Ascending aorta (tissue), 2 donors: Measurements from ENCODE around the gene TNS4. TPM values are rescaled to one million over a fixed set of nuclear protein-coding genes. Genes with fewer than 3 reads are reported as not detected.

Experiments
- DNase-seq, 2 donors: peaks; one replicate each; pipeline ENCODE4 v3.0.0-alpha.2; 2019; ENCODE audit warnings: low spot score in 2 of 2
- H3K27ac ChIP-seq, 2 donors: fragments of 200-600 bp; sonication (generic); one replicate each; pipeline ENCODE4 v1.5.1; 2016 to 2017; ENCODE audit warnings: mild to moderate bottlenecking in 1 of 2
- H3K27me3 ChIP-seq: fragments of 200-600 bp; sonication (generic); one replicate; pipeline ENCODE4 v1.5.1; 2017
- H3K36me3 ChIP-seq, 2 donors: fragments of 200-600 bp; sonication (generic); one replicate each; pipeline ENCODE4 v1.5.1; 2016
- H3K4me1 ChIP-seq, 2 donors: fragments of 200-600 bp; sonication (generic); one replicate each; pipeline ENCODE4 v1.5.1; 2016 to 2017; ENCODE audit warnings: mild to moderate bottlenecking in 1 of 2
- H3K4me3 ChIP-seq, 2 donors: fragments of 200-600 bp; sonication (generic); one replicate each; pipeline ENCODE4 v1.5.1; 2016 to 2017; ENCODE audit warnings: mild to moderate bottlenecking in 1 of 2
- H3K9me3 ChIP-seq, 2 donors: fragments of 200-600 bp; sonication (generic); one replicate each; pipeline ENCODE4 v1.5.1; 2016
- CTCF ChIP-seq, 3 experiments: fragments of 200-600 bp in 2 of 3; fragments of 450-650 bp in 1 of 3; sonication (generic) in 2 of 3; IDR thresholded peaks; one replicate each; pipeline ENCODE4 v1.5.1; 2016 to 2019; ENCODE audit warnings: antibody characterized with exemption in 3 of 3, mild to moderate bottlenecking in 1 of 3, moderate library complexity in 1 of 3
- intact Hi-C: fragments of 100-400 bp; cut with DNase I; formaldehyde crosslinking; loops from one replicate; pipeline ENCODE4 v1.15.1; 2023
- total RNA-seq: library from RNA; depleted of rRNA; stranded (reverse); fragments of >200 nt; gene quantifications from one replicate; pipeline ENCODE4 v1.1.0, GENCODE V29; 2016

TNS4 gene
- total RNA-seq, 1 donor from 2014 or later: not detected

- no peaks in the 10 kb centered on the region for H3K36me3 ChIP-seq
- no peaks in the 10 kb centered on the region for H3K4me1 ChIP-seq
- intact Hi-C loops: no loop called here
Measured at GRCh38 chr17:40482722-40483121, 18.7 kb downstream of the TNS4 start.

GRCh38 chr17:40481106-40481505, 20.3 kb downstream of the TNS4 start:
- no peak overlapping the region for H3K27ac ChIP-seq
- intact Hi-C loops: no loop called here
- no peak overlapping the region for H3K4me3 ChIP-seq
- no peaks in the 10 kb centered on the region for H3K27me3 ChIP-seq
- TF ChIP-seq CTCF (IDR thresholded peaks at IDR 0.05): no peak
- no peaks in the 10 kb centered on the region for H3K36me3 ChIP-seq
- no peaks in the 10 kb centered on the region for H3K4me1 ChIP-seq
- no peak for DNase-seq
- H3K9me3 ChIP-seq: no peaks in the 10 kb centered on the region

More at GRCh38 chr17:40482722-40483121, 18.7 kb downstream of the TNS4 start:
- Histone ChIP-seq H3K4me3 (no peak overlapping the region), H3K27me3 (no peaks in the 10 kb centered on the region), H3K27ac (no peak overlapping the region), H3K9me3 (no peaks in the 10 kb centered on the region)
- no peak for TF ChIP-seq CTCF (IDR thresholded peaks at IDR 0.05)
- no peak for DNase-seq

- intact Hi-C loops: no loop called here
- no peak for TF ChIP-seq CTCF (IDR thresholded peaks at IDR 0.05)
- H3K4me1 ChIP-seq: peaks cover 0 to 4% of the 10 kb centered on the region in 2 donors
- DNase-seq: no peak
- no peak overlapping the region for H3K4me3 ChIP-seq
- no peak overlapping the region for H3K27ac ChIP-seq
- H3K27me3 ChIP-seq: no peaks in the 10 kb centered on the region
- H3K36me3 ChIP-seq: no peaks in the 10 kb centered on the region
- H3K9me3 ChIP-seq: no peaks in the 10 kb centered on the region
Measured at GRCh38 chr17:40480501-40481003, 20.9 kb downstream of the TNS4 start.

GRCh38 chr17:40479754-40480480, 21.5 kb downstream of the TNS4 start:
- no peak overlapping the region for H3K27ac ChIP-seq
- H3K36me3 ChIP-seq: no peaks in the 10 kb centered on the region
- H3K4me1 ChIP-seq: peaks cover 0 to 4% of the 10 kb centered on the region in 2 donors
- H3K27me3 ChIP-seq: no peaks in the 10 kb centered on the region
- TF ChIP-seq CTCF (IDR thresholded peaks at IDR 0.05): no peak
- no peaks in the 10 kb centered on the region for H3K9me3 ChIP-seq
- H3K4me3 ChIP-seq: no peak overlapping the region
- intact Hi-C loops: loop anchor here (5.0 kb wide), 1 partner anchor 52 kb away; no protein-coding TSS in a partner anchor
- no peak for DNase-seq

- no peaks in the 10 kb centered on the region for H3K36me3 ChIP-seq
- H3K4me3 ChIP-seq: no peak overlapping the region
- H3K27ac ChIP-seq: no peak overlapping the region
- H3K9me3 ChIP-seq: no peaks in the 10 kb centered on the region
- no peak for TF ChIP-seq CTCF (IDR thresholded peaks at IDR 0.05)
- no peaks in the 10 kb centered on the region for H3K27me3 ChIP-seq
- H3K4me1 ChIP-seq: peaks cover 0 to 4% of the 10 kb centered on the region in 2 donors
- intact Hi-C loops: loop anchor here (5.0 kb wide), 1 partner anchor 54 kb away; no protein-coding TSS in a partner anchor
- no peak for DNase-seq
Measured at GRCh38 chr17:40478486-40478885, 22.9 kb downstream of the TNS4 start.
